Measurements from ENCODE around the gene COL5A1. TPM values are rescaled to one million over a fixed set of nuclear protein-coding genes. Genes with fewer than 3 reads are reported as not detected.

COL5A1 gene
- 79.4 TPM for total RNA-seq

DNA sequence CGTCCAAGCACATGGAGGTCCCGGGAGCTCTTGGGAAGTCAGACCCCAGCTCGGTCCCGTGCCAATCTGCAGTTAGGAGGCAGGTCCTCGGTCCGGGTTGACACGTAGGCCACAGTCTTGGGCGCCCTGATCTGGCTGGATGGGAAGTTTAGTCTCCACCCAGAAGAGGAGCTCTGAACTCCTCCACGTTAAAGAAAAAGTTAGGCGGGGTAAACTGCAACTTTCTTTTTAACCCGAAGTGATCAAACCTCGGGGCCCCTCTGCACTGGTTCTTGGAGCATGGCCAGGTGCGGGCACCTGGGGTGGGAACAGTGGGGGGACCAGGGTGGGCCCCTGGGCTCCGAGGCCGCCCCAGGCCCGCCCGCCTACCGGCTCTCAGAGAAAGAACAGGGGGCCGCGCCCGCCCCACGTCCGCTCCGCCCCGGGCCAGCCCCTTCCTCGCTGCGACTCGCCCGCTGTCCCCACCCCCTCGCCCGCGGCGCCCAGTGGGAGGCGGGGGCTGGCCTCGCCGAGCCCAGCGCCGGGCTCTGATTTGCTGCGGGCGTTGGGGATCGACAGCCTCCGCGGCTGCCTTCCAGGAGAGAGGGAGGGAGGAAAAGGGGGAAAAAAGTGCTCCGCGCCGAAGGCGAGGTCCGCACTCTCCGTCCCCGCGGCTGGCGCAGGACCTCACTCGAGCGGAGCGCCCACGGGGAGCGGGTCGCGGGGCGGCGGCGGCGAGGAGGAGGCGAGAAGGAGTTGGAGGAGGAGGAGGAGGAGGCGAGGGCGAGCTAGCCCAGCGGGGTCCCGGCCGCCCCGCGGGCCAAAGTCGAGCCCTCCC lies at the start of gene COL5A1:
Gene COL5A1 (plus strand): TSS at position 631 of the 817 bp plus-strand sequence. CDS start 385 bp downstream, outside the sequence.
- ATAC-seq (peak; percentile 82), DNase-seq (ENCODE audit: low spot score) (peak; percentile 95)
- intact Hi-C loops (cut with DNase I): loop anchor here (10.0 kb wide), 1 partner anchor 187 kb away; no protein-coding TSS in a partner anchor

DNA sequence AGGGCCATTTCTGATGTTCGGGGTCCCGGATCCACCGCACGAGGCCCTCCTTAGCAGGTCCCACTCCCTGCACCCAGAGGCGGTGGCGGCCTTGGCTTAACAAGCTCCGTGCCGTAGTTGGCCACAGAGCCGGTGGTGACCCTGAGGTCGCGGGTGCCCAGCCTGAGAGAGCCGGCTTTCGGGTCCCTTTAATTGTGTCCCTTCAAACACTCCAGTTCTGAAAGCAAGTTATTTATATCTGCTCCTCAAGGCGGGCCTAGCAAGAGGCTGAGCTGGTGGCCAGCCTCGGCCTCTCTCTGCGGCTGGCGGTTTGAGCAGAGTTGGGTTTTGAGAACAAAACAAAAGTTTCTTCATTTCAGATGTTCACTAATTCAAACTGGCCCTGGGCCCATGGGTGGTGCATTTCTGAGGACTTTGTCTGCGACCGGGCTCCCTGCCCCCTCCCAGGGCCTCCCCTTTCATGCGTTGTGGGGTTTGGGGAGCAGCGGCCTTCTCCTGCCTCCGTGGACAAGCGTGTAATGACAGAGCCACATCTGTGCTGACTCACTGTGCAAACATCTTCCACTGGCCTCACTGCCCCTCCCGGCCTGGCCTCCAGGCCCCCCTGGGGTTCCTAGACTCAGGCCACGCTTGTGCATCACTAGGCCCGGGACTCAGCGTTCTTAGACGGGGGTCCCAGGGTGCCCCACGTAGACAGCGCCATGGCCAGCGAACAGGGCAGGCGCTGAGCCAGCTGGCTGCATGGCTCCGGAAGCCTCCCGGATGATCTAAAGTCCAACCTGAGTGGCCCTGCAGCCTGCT lies 49.4 kb upstream of the COL5A1 start:
- ATAC-seq (peak; percentile 94), DNase-seq (ENCODE audit: low spot score) (peak; percentile 79)
- intact Hi-C loops (cut with DNase I): no loop called here

GRCh38 chr9:134592819-134593200 lies 48.8 kb upstream of the COL5A1 start:
- no peak for DNase-seq (ENCODE audit: low spot score)
- ATAC-seq: no peak
- intact Hi-C loops (cut with DNase I): no loop called here

- DNase-seq (ENCODE audit: low spot score) (no peak), ATAC-seq (no peak)
- intact Hi-C loops (cut with DNase I): no loop called here
Observed at GRCh38 chr9:134593286-134594077, 48.1 kb upstream of the COL5A1 start.

DNA sequence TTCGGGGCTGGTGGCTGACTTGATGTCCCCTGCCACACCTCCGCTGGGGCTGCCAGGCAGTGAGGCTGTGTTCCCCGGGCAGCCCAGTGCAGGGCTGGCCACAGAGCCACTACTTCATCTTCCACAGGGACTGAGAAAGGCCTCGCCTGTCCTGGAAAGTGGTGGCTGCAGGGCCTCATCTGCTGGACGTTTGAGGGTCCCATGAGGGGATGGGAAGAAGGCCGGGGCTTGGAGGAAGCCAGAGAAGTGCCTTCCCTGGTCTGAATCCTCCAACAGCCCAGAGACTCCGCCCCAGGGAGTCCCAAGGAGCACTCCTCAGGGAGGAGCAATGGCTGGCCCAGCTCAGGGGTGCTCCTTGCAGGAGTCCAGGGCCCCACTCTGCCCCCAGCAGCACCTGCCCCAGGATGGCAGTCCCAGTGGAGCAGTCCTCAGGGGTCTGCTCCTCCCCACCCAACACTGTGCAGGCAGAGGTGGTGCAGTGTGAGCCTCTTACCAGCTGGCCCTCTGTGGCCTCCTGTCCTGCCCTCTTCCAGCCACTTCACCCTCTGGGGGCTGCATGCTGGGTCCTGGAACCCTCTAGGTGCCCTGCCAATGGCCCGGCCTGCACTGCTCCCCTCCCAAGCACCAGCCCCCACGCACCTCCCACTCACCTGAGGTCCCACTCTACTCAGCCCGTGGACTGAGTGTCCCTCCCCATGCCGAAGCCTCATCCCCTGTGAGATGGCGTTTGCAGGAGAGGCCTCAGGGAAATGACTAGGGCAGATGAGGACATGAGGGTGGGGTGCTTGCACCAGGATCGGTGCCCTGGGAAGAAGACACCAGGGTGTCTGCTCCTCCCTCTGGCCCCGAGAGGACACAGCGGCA lies 47.3 kb upstream of the COL5A1 start:
- intact Hi-C loops (cut with DNase I): no loop called here
- ATAC-seq (no peak), DNase-seq (ENCODE audit: low spot score) (no peak)

GRCh38 chr9:134595014-134595413 lies 46.6 kb upstream of the COL5A1 start:
- ATAC-seq: no peak
- intact Hi-C loops (cut with DNase I): no loop called here
- peak; percentile 50 for DNase-seq (ENCODE audit: low spot score)

GRCh38 chr9:134597041-134597913 lies 44.3 kb upstream of the COL5A1 start:
- peak; percentile 53 for DNase-seq (ENCODE audit: low spot score)
- no peak for ATAC-seq

GRCh38 chr9:134597957-134598883 lies 43.4 kb upstream of the COL5A1 start:
- DNase-seq (ENCODE audit: low spot score) (peak; percentile 61), ATAC-seq (peak; percentile 61)
- intact Hi-C loops (cut with DNase I): no loop called here

More at GRCh38 chr9:134597041-134597913, 44.3 kb upstream of the COL5A1 start:
- intact Hi-C loops (cut with DNase I): no loop called here

- ATAC-seq (peak; percentile 47), DNase-seq (ENCODE audit: low spot score) (no peak)
- intact Hi-C loops (cut with DNase I): no loop called here
Observed at GRCh38 chr9:134598884-134599245, 42.7 kb upstream of the COL5A1 start.

- no peak for DNase-seq (ENCODE audit: low spot score)
- ATAC-seq: no peak
- intact Hi-C loops (cut with DNase I): no loop called here
Observed at GRCh38 chr9:134600371-134600770, 41.2 kb upstream of the COL5A1 start.

DNA sequence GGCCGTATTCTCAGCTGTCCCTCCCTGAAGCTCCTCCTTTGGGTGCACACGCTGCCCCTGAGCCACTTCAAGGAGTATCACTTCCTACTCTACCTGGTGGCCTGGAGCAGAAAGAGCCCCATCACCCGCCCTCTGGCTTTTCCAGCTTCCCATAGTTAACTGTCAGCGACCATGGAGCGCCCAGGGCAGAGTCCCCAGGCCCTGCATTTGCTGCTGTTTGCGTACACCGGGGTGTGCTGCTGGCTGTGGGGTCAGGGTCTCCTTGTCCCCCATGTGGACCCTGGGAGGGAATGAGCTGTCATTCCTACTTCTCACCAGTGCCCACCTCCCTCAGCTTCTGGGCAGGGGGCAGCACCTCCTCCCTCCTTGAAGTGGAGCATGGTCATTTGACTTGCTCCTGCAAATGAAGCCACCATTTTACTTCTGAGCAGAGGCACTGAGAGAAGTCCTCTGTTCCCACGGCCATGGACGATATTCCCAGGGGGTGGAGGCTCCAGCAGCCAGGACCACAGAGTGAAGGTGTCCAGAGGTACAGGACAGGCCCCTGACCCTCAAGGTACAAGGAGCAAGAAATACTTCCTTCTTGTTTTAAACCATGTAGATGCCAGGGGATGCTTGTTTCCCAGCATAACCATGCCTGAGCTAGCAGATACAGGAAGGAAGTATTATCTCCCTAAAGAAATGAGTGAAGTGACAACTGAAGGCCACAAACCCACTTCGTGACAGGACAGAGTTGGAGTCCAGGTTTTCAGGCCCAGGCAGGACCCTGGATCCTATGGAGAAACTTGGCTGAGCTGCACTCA lies 40.6 kb upstream of the COL5A1 start:
- ATAC-seq: no peak
- intact Hi-C loops (cut with DNase I): no loop called here
- no peak for DNase-seq (ENCODE audit: low spot score)

GRCh38 chr9:134601764-134602163 lies 39.8 kb upstream of the COL5A1 start:
- no peak for ATAC-seq
- DNase-seq (ENCODE audit: low spot score): no peak
- intact Hi-C loops (cut with DNase I): no loop called here

- intact Hi-C loops (cut with DNase I): no loop called here
- DNase-seq (ENCODE audit: low spot score) (peak; percentile 64), ATAC-seq (peak; percentile 65)
Observed at GRCh38 chr9:134602547-134603362, 38.8 kb upstream of the COL5A1 start.

DNA sequence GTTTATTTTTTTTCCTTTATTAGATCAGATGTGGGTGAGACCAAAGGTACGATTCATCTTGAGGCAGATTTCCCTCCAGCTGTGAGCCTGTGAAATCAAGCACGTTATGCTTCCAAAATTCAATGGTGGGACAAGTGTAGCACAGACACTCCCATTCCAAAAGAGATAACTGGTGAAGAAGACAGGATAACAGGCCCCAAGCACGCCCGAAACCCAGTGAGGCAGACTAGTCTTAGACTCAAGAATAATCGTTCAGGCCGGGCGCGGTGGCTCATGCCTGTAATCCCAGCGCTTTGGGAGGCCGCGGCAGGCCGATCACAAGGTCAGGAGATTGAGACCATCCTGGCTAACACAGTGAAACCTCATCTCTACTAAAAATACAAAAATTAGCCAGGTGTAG lies 36.8 kb upstream of the COL5A1 start:
- no peak for ATAC-seq
- intact Hi-C loops (cut with DNase I): no loop called here
- no peak for DNase-seq (ENCODE audit: low spot score)

- no peak for DNase-seq (ENCODE audit: low spot score)
- intact Hi-C loops (cut with DNase I): no loop called here
- no peak for ATAC-seq
Observed at GRCh38 chr9:134605351-134605965, 36.1 kb upstream of the COL5A1 start.

Measured in sciatic nerve (tissue), 2 donors.